HepG2 (cell line): Measurements from ENCODE around the gene EGFL8. TPM values are rescaled to one million over a fixed set of nuclear protein-coding genes. Genes with fewer than 3 reads are reported as not detected.

Experiments used
- KAT2B ChIP-seq: fragments of 150-350 bp; IDR thresholded peaks from 2 replicates; pipeline ENCODE4 v1.6.1; 2014; ENCODE audit warnings: low read depth, low read length, borderline replicate concordance
- RARA ChIP-seq: IDR thresholded peaks from 2 replicates; pipeline ENCODE4 v1.6.1; 2016; ENCODE audit warnings: missing genetic modification reagents, missing compliant biosample characterization
- SRSF9 ChIP-seq: fragments of 200-400 bp; formaldehyde crosslinking; IDR thresholded peaks from 2 replicates; pipeline ENCODE4 v1.6.1; 2018; ENCODE audit warnings: borderline replicate concordance, mild to moderate bottlenecking, low read depth, low read length; ENCODE audit not compliant: insufficient read depth, poor library complexity, severe bottlenecking
- THAP11 ChIP-seq: IDR thresholded peaks from 2 replicates; pipeline ENCODE4 v1.6.1; 2016; ENCODE audit warnings: missing biosample characterization, missing genetic modification reagents
- ZC3H13 ChIP-seq: sonication (generic); formaldehyde crosslinking; IDR thresholded peaks from 2 replicates; pipeline ENCODE4 v1.8.1; 2023; ENCODE audit warnings: mild to moderate bottlenecking, missing genetic modification reagents, moderate library complexity
- ZFP37 ChIP-seq: sonication (generic); formaldehyde crosslinking; IDR thresholded peaks from 2 replicates; pipeline ENCODE4 v1.4.0; 2020; ENCODE audit warnings: missing genetic modification reagents, borderline replicate concordance
- ZFX ChIP-seq: sonication (generic); formaldehyde crosslinking; IDR thresholded peaks from 2 replicates; pipeline ENCODE4 v1.4.0; 2020; ENCODE audit warnings: mild to moderate bottlenecking, low read depth, missing genetic modification reagents, moderate library complexity
- ZKSCAN5 ChIP-seq: sonication (generic); formaldehyde crosslinking; IDR thresholded peaks from 2 replicates; pipeline ENCODE4 v1.5.1; 2020; ENCODE audit warnings: mild to moderate bottlenecking, missing genetic modification reagents
- ZNF160 ChIP-seq: sonication (generic); formaldehyde crosslinking; IDR thresholded peaks from 2 replicates; pipeline ENCODE4 v1.8.0; 2022; ENCODE audit warnings: mild to moderate bottlenecking, inconsistent platforms, missing genetic modification reagents
- ZNF616 ChIP-seq: sonication (generic); formaldehyde crosslinking; IDR thresholded peaks from 2 replicates; pipeline ENCODE4 v1.5.0; 2020; ENCODE audit warnings: low read depth, mild to moderate bottlenecking, missing genetic modification reagents
- polyA plus RNA-seq, 8 experiments: library from polyadenylated mRNA; depleted of rRNA in 3 of 8; stranded (reverse) in 7 of 8; unstranded in 1 of 8; fragments of >200 nt; fragmentation: Illumina TruSeq in 4 of 8; extraction: Trizol in 4 of 8; gene quantifications; 2 replicates each; pipeline versions ENCODE4 v1.2.1 to v1.2.3, GENCODE V29; 2011 to 2016; ENCODE audit warnings: low read depth in 4 of 8, missing spikeins in 1 of 8, mixed read lengths in 1 of 8; ENCODE audit not compliant: insufficient read depth in 1 of 8
- total RNA-seq, 5 experiments: library from RNA; depleted of rRNA; stranded (reverse); fragments of >200 nt; fragmentation: Illumina TruSeq; extraction: Trizol; gene quantifications; 2 replicates each; pipeline ENCODE4 v1.2.3, GENCODE V29; 2016; ENCODE audit warnings: low read depth in 1 of 5
- TF ChIP-seq, protein P1 (sequence below): sonication (generic); formaldehyde crosslinking; IDR thresholded peaks from 2 replicates; pipeline ENCODE4 v1.5.0; 2020; ENCODE audit warnings: mild to moderate bottlenecking, missing genetic modification reagents, borderline replicate concordance
- TF ChIP-seq, protein P2 (sequence below): sonication (generic); formaldehyde crosslinking; IDR thresholded peaks from 2 replicates; pipeline ENCODE4 v1.5.0; 2020; ENCODE audit warnings: mild to moderate bottlenecking, missing genetic modification reagents
- TF ChIP-seq, protein P3 (sequence below): sonication (generic); formaldehyde crosslinking; IDR thresholded peaks from 2 replicates; pipeline ENCODE4 v1.4.0; 2020; ENCODE audit warnings: mild to moderate bottlenecking, missing genetic modification reagents, borderline replicate concordance
- TF ChIP-seq, protein P4 (sequence below): IDR thresholded peaks from 2 replicates; pipeline ENCODE4 v1.6.1; 2016; ENCODE audit warnings: low read depth

EGFL8 gene
- total and polyA plus RNA-seq, 2 of the 13 experiments (the other 11 are each of a cell fraction or from before 2014, with no cell fraction given) = 10.0 to 11.5 TPM

DNA sequence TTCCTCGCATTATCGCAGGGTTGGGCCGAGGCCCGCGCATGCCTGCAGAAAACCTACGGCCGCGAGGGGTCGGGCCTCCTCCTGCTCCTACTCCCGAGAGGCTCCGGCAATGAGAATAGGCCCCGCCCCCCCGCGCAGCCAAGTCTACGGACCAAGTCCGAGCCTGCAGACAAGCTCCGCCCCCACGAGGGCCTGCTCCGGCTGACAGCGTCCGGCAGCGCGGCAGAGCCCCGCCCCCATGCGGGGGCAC, 31.2 kb downstream of the EGFL8 start (continued):
- TF ChIP-seq, protein P1, sequence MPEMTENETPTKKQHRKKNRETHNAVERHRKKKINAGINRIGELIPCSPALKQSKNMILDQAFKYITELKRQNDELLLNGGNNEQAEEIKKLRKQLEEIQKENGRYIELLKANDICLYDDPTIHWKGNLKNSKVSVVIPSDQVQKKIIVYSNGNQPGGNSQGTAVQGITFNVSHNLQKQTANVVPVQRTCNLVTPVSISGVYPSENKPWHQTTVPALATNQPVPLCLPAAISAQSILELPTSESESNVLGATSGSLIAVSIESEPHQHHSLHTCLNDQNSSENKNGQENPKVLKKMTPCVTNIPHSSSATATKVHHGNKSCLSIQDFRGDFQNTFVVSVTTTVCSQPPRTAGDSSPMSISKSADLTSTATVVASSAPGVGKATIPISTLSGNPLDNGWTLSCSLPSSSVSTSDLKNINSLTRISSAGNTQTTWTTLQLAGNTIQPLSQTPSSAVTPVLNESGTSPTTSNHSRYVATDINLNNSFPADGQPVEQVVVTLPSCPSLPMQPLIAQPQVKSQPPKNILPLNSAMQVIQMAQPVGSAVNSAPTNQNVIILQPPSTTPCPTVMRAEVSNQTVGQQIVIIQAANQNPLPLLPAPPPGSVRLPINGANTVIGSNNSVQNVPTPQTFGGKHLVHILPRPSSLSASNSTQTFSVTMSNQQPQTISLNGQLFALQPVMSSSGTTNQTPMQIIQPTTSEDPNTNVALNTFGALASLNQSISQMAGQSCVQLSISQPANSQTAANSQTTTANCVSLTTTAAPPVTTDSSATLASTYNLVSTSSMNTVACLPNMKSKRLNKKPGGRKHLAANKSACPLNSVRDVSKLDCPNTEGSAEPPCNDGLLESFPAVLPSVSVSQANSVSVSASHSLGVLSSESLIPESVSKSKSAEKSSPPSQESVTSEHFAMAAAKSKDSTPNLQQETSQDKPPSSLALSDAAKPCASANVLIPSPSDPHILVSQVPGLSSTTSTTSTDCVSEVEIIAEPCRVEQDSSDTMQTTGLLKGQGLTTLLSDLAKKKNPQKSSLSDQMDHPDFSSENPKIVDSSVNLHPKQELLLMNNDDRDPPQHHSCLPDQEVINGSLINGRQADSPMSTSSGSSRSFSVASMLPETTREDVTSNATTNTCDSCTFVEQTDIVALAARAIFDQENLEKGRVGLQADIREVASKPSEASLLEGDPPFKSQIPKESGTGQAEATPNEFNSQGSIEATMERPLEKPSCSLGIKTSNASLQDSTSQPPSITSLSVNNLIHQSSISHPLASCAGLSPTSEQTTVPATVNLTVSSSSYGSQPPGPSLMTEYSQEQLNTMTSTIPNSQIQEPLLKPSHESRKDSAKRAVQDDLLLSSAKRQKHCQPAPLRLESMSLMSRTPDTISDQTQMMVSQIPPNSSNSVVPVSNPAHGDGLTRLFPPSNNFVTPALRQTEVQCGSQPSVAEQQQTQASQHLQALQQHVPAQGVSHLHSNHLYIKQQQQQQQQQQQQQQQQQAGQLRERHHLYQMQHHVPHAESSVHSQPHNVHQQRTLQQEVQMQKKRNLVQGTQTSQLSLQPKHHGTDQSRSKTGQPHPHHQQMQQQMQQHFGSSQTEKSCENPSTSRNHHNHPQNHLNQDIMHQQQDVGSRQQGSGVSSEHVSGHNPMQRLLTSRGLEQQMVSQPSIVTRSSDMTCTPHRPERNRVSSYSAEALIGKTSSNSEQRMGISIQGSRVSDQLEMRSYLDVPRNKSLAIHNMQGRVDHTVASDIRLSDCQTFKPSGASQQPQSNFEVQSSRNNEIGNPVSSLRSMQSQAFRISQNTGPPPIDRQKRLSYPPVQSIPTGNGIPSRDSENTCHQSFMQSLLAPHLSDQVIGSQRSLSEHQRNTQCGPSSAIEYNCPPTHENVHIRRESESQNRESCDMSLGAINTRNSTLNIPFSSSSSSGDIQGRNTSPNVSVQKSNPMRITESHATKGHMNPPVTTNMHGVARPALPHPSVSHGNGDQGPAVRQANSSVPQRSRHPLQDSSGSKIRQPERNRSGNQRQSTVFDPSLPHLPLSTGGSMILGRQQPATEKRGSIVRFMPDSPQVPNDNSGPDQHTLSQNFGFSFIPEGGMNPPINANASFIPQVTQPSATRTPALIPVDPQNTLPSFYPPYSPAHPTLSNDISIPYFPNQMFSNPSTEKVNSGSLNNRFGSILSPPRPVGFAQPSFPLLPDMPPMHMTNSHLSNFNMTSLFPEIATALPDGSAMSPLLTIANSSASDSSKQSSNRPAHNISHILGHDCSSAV (CRISPR knock-in tag) = no peak
- TF ChIP-seq ZFX (CRISPR knock-in tag) (no peak), ZKSCAN5 (CRISPR knock-in tag) (peak; percentile 72), SRSF9 (no peak), ZC3H13 (CRISPR knock-in tag) (no peak), KAT2B (no peak), ZNF616 (CRISPR knock-in tag) (no peak), THAP11 (CRISPR knock-in tag) (peak; percentile 86; the same call in 1 of the 2 replicates), RARA (CRISPR knock-in tag) (no peak), ZNF160 (CRISPR knock-in tag) (no peak), ZFP37 (CRISPR knock-in tag) (no peak)
- TF ChIP-seq, protein P2, sequence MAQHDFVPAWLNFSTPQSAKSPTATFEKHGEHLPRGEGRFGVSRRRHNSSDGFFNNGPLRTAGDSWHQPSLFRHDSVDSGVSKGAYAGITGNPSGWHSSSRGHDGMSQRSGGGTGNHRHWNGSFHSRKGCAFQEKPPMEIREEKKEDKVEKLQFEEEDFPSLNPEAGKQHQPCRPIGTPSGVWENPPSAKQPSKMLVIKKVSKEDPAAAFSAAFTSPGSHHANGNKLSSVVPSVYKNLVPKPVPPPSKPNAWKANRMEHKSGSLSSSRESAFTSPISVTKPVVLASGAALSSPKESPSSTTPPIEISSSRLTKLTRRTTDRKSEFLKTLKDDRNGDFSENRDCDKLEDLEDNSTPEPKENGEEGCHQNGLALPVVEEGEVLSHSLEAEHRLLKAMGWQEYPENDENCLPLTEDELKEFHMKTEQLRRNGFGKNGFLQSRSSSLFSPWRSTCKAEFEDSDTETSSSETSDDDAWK = no peak
- TF ChIP-seq, protein P3, sequence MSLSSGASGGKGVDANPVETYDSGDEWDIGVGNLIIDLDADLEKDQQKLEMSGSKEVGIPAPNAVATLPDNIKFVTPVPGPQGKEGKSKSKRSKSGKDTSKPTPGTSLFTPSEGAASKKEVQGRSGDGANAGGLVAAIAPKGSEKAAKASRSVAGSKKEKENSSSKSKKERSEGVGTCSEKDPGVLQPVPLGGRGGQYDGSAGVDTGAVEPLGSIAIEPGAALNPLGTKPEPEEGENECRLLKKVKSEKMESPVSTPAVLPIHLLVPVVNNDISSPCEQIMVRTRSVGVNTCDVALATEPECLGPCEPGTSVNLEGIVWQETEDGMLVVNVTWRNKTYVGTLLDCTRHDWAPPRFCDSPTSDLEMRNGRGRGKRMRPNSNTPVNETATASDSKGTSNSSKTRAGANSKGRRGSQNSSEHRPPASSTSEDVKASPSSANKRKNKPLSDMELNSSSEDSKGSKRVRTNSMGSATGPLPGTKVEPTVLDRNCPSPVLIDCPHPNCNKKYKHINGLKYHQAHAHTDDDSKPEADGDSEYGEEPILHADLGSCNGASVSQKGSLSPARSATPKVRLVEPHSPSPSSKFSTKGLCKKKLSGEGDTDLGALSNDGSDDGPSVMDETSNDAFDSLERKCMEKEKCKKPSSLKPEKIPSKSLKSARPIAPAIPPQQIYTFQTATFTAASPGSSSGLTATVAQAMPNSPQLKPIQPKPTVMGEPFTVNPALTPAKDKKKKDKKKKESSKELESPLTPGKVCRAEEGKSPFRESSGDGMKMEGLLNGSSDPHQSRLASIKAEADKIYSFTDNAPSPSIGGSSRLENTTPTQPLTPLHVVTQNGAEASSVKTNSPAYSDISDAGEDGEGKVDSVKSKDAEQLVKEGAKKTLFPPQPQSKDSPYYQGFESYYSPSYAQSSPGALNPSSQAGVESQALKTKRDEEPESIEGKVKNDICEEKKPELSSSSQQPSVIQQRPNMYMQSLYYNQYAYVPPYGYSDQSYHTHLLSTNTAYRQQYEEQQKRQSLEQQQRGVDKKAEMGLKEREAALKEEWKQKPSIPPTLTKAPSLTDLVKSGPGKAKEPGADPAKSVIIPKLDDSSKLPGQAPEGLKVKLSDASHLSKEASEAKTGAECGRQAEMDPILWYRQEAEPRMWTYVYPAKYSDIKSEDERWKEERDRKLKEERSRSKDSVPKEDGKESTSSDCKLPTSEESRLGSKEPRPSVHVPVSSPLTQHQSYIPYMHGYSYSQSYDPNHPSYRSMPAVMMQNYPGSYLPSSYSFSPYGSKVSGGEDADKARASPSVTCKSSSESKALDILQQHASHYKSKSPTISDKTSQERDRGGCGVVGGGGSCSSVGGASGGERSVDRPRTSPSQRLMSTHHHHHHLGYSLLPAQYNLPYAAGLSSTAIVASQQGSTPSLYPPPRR (CRISPR knock-in tag) = peak; percentile 9; the same call in 1 of the 2 replicates
- TF ChIP-seq, protein P4, sequence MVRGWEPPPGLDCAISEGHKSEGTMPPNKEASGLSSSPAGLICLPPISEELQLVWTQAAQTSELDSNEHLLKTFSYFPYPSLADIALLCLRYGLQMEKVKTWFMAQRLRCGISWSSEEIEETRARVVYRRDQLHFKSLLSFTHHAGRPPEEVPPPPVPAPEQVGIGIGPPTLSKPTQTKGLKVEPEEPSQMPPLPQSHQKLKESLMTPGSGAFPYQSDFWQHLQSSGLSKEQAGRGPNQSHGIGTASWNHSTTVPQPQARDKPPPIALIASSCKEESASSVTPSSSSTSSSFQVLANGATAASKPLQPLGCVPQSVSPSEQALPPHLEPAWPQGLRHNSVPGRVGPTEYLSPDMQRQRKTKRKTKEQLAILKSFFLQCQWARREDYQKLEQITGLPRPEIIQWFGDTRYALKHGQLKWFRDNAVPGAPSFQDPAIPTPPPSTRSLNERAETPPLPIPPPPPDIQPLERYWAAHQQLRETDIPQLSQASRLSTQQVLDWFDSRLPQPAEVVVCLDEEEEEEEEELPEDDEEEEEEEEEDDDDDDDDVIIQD (CRISPR knock-in tag) = peak; percentile 81
